Panc1 (cell line): ENCODE measurements around the gene TOR1AIP2. TPM values are rescaled to one million over a fixed set of nuclear protein-coding genes. Genes with fewer than 3 reads are reported as not detected.

Source experiments
- ATAC-seq: fragments of 200-7000 bp; cut with Tn5 transposase; 2 replicates; pipeline ENCODE4 v1.9.1; 2020; ENCODE audit warnings: mild to moderate bottlenecking, moderate library complexity
- BruUV-seq: library from RNA; stranded (reverse); fragments of 400-500 nt; replicated peaks from 2 replicates; lab custom pipeline; 2021; lab: Mats Ljungman, UMichigan
- CTCF ChIA-PET: fragments of 300-600 bp; sonication (Branson Sonifier 250); formaldehyde crosslinking; loops from one replicate; lab custom pipeline; 2022; ENCODE audit warnings: antibody characterized with exemption; lab: Charles Lee
- POLR2A ChIA-PET: fragments of 300-600 bp; sonication (Branson Sonifier 250); formaldehyde crosslinking; loops from one replicate; lab custom pipeline; 2022; ENCODE audit warnings: antibody characterized with exemption; lab: Charles Lee
- DNase-seq: peaks from one replicate; pipeline ENCODE4 v3.0.0-alpha.2; 2010; ENCODE audit warnings: low read depth, low spot score
- H3K27ac ChIP-seq: 2 replicates; pipeline ENCODE4 v1.5.1; 2011; ENCODE audit warnings: mild to moderate bottlenecking, low read length, inconsistent platforms
- H3K27me3 ChIP-seq: fragments of 200-500 bp; sonication (Bioruptor generic); 2 replicates; pipeline ENCODE4 v1.6.0; 2014; ENCODE audit warnings: low read length, inconsistent platforms; ENCODE audit not compliant: control insufficient read depth, insufficient read depth
- H3K36me3 ChIP-seq: fragments of 200-500 bp; sonication (Bioruptor generic); 2 replicates; pipeline ENCODE4 v1.5.1; 2014; ENCODE audit warnings: inconsistent platforms, mild to moderate bottlenecking, low read length, moderate library complexity; ENCODE audit not compliant: control insufficient read depth, insufficient read depth
- H3K4me1 ChIP-seq: 2 replicates; pipeline ENCODE4 v1.5.1; 2011; ENCODE audit warnings: inconsistent platforms, mild to moderate bottlenecking, low read length, moderate library complexity; ENCODE audit not compliant: control insufficient read depth, insufficient read depth
- H3K4me3 ChIP-seq, 2 experiments: 2 replicates each; pipeline ENCODE4 v1.5.1; 2011 to 2012; ENCODE audit warnings: low read depth in 2 of 2, low read length in 2 of 2, mild to moderate bottlenecking in 2 of 2, inconsistent platforms in 1 of 2, moderate library complexity in 1 of 2
- H3K9me3 ChIP-seq: fragments of 200-500 bp; sonication (Bioruptor generic); 2 replicates; pipeline ENCODE4 v1.5.1; 2014; ENCODE audit warnings: low read depth, mild to moderate bottlenecking, inconsistent platforms, low read length, moderate library complexity; ENCODE audit not compliant: control insufficient read depth, insufficient read depth
- CTCF ChIP-seq: fragments of 450-650 bp; IDR thresholded peaks from 2 replicates; pipeline ENCODE4 v1.5.1; 2017; ENCODE audit warnings: mild to moderate bottlenecking
- POLR2AphosphoS5 ChIP-seq: IDR thresholded peaks from 2 replicates; pipeline ENCODE4 v1.6.1; 2012; ENCODE audit warnings: mild to moderate bottlenecking, low read depth, low read length, moderate library complexity
- REST ChIP-seq, 2 experiments: IDR thresholded peaks; 2 replicates each; pipeline ENCODE4 v1.6.1; 2011 to 2012; ENCODE audit warnings: low read depth in 2 of 2, control low read depth in 1 of 2, low read length in 1 of 2, mild to moderate bottlenecking in 1 of 2, moderate library complexity in 1 of 2; ENCODE audit not compliant: insufficient read depth in 1 of 2
- SIN3A ChIP-seq: IDR thresholded peaks from 2 replicates; pipeline ENCODE4 v1.6.1; 2012; ENCODE audit warnings: low read depth, mild to moderate bottlenecking, low read length, moderate library complexity, borderline replicate concordance; ENCODE audit not compliant: insufficient read depth
- TCF7L2 ChIP-seq: IDR thresholded peaks from 2 replicates; pipeline ENCODE4 v1.6.1; 2011; ENCODE audit warnings: mild to moderate bottlenecking, low read depth, low read length, inconsistent platforms
- in situ Hi-C: cut with HindIII; loops from 2 replicates; pipeline ENCODE4 v1.10.0; 2016; ENCODE audit warnings: low sequenced_read_pairs, low pct_unique_long_range_greater_than_20kb
- intact Hi-C: fragments of 100-400 bp; cut with micrococcal nuclease; formaldehyde crosslinking; loops from one replicate; pipeline ENCODE4 v1.10.0; 2022; ENCODE audit not compliant: unreplicated experiment
- total RNA-seq: library from RNA; stranded (reverse); gene quantifications from one replicate; pipeline ENCODE4 v1.2.1, GENCODE V29; 2021; ENCODE audit not compliant: unreplicated experiment

The TOR1AIP2 gene
- total RNA-seq, 1 experiment from 2014 or later: 94.9 TPM

- H3K36me3 ChIP-seq: no peaks in the 10 kb centered on the region
- in situ Hi-C loops: no loop called here
- no TSS peak for BruUV-seq
- ATAC-seq: no peak
- H3K4me3 ChIP-seq: no peak overlapping the region
- ChIA-PET POLR2A (no interaction called here), CTCF (no interaction called here)
- peak overlapping the region; percentile 11; the same call in 1 of the 2 replicates for H3K27ac ChIP-seq
- no peaks in the 10 kb centered on the region for H3K9me3 ChIP-seq
- no peaks in the 10 kb centered on the region for H3K27me3 ChIP-seq
- intact Hi-C loops: no loop called here
- no peak for DNase-seq
- TF ChIP-seq CTCF: no peak
- TF ChIP-seq TCF7L2: no peak
- H3K4me1 ChIP-seq: peaks cover 11% of the 10 kb centered on the region; the same call in 1 of the 2 replicates
Observed at GRCh38 chr1:179925922-179926849, 48.6 kb upstream of the TOR1AIP2 start.

- no peak for TF ChIP-seq POLR2AphosphoS5
- TF ChIP-seq SIN3A: no peak
- no peak for TF ChIP-seq CTCF
- TF ChIP-seq REST (IDR thresholded peaks at IDR 0.05; ENCODE audit: insufficient read depth in 1 of 2, low read depth in 2 of 2, low read length in 1 of 2): no peak
- TF ChIP-seq TCF7L2: no peak
- POLR2A ChIA-PET: interaction anchor here (0.6 kb wide), 1 partner anchor 229 kb away, joined by 7 read pairs; no protein-coding TSS in a partner anchor
- ATAC-seq (no peak), DNase-seq (no peak)
- intact Hi-C loops (no loop called here), in situ Hi-C loops (no loop called here)
- CTCF ChIA-PET: no interaction called here
- H3K27me3 ChIP-seq: no peaks in the 10 kb centered on the region
- no TSS peak for BruUV-seq
- H3K4me3 ChIP-seq: no peak overlapping the region
- no peak overlapping the region; the same call in 1 of the 2 replicates for H3K27ac ChIP-seq
- peaks cover 8% of the 10 kb centered on the region; the same call in 1 of the 2 replicates for H3K4me1 ChIP-seq
- no peaks in the 10 kb centered on the region for H3K36me3 ChIP-seq
- H3K9me3 ChIP-seq: no peaks in the 10 kb centered on the region
Observed at GRCh38 chr1:179925302-179925701, 47.7 kb upstream of the TOR1AIP2 start.
